SU-DHL-6 (cell line): ENCODE measurements around the gene DHX15.

ENCODE experiments used
- CTCF ChIP-seq: fragments of 200-600 bp; sonication (generic); IDR thresholded peaks from one replicate; pipeline ENCODE4 v1.5.1; 2017; ENCODE audit warnings: antibody characterized with exemption, mild to moderate bottlenecking, low read length, moderate library complexity; ENCODE audit not compliant: insufficient read depth, poor library complexity, severe bottlenecking
- EZH2phosphoT487 ChIP-seq: fragments of 200-600 bp; sonication (generic), shearing (Covaris generic); conservative IDR thresholded peaks from 2 replicates; pipeline ENCODE4 v1.6.1; 2018; ENCODE audit warnings: mild to moderate bottlenecking, antibody characterized with exemption, low read length, moderate library complexity, mixed read lengths

DNA sequence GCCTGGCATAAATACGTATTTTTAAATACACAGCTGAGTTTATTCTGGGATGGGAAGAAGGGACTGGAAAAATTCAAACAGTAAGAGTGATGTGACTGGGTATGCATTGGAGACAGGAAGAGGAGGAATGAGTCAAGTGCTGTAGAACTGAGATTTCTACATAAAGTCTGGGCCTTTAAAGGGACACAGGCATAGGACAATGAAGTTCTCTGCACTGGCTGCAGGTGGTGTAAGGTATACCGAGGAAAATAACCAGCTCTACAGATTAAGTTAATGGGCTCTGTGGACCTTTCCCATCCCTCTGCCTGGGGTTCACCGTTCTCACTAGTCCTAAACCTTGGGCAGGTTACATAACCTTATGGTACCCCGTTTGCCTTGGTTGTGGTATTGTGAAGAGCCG lies 68.7 kb downstream of the DHX15 start:
- no peak for TF ChIP-seq CTCF
- no peak for TF ChIP-seq EZH2phosphoT487
